Mammary epithelial cell (primary cell): ENCODE measurements around the gene MUC4.

ENCODE experiments used
- CTCF ChIP-seq, 2 donors: IDR thresholded peaks in 1 of 2; conservative IDR thresholded peaks in 1 of 2; 2 replicates each; pipeline ENCODE4 v1.5.1; 2011 to 2012; ENCODE audit warnings: inconsistent platforms in 2 of 2, low read length in 2 of 2, mild to moderate bottlenecking in 2 of 2, control low read depth in 1 of 2, low read depth in 1 of 2; ENCODE audit not compliant: insufficient read depth in 1 of 2; ENCODE audit errors: extremely low read depth in 1 of 2
- EZH2 ChIP-seq: IDR thresholded peaks from 2 replicates; pipeline ENCODE4 v1.6.1; 2012; ENCODE audit warnings: low read length, inconsistent platforms, borderline replicate concordance

- TF ChIP-seq CTCF (conservative IDR thresholded peaks at IDR 0.05 in 1 of 2, IDR thresholded peaks at IDR 0.05 in 1 of 2; ENCODE audit: extremely low read depth in 1 of 2, insufficient read depth in 1 of 2, low read depth in 1 of 2, low read length in 2 of 2) (no peak), EZH2 (no peak)
Measured at GRCh38 chr3:195738274-195739044, 73.3 kb downstream of the MUC4 start.
